GM12891 (cell line): ENCODE data around the gene CRB3.

ENCODE experiments used
- PAX5 ChIP-seq: IDR thresholded peaks from 2 replicates; pipeline ENCODE4 v1.6.1; 2011; ENCODE audit warnings: low read length, moderate library complexity, mild to moderate bottlenecking; ENCODE audit not compliant: insufficient read depth, severe bottlenecking
- POLR2A ChIP-seq: IDR thresholded peaks from 2 replicates; pipeline ENCODE4 v1.6.1; 2011; ENCODE audit warnings: low read depth, low read length, control low read depth
- POLR2AphosphoS5 ChIP-seq: IDR thresholded peaks from 2 replicates; pipeline ENCODE4 v1.6.1; 2011; ENCODE audit warnings: low read depth, low read length, control low read depth
- POU2F2 ChIP-seq: IDR thresholded peaks from 2 replicates; pipeline ENCODE4 v1.6.1; 2011; ENCODE audit warnings: low read depth, mild to moderate bottlenecking, control low read depth, low read length, moderate library complexity

GRCh38 chr19:6476896-6477431 lies 12.9 kb downstream of the CRB3 start:
- TF ChIP-seq POLR2AphosphoS5, result no peak
- no peak for TF ChIP-seq POLR2A
- no peak for TF ChIP-seq PAX5
- TF ChIP-seq POU2F2, result no peak
